Measurements from ENCODE around the gene LRRIQ3.

LRRIQ3 gene

DNA sequence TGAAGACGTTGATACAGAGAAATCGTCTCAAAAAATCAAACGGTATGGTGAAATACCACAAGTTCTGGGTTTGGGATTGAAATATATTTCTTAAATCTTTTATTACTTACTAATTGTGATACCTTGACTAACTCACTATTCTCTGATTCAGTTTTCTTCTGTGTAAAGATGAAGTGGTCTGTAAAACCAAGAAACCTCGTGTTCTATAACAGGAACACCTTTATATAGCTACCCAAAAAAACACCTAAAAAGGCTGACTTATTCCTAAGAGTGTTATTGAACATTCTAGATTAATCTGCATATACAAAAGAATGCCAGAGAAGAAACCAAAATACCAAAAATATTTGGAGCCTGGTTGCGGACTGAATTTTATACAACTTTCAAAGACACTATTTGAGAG is 721 bp downstream of the LRRIQ3 start:
- Histone ChIP-seq H2BK12ac (ENCODE audit: low read length) (no peak overlapping the region), H3K23ac (ENCODE audit: low read depth, low read length, poor library complexity) (no peak overlapping the region), H3K27ac (replicated peaks; ENCODE audit: low read length) (no peak overlapping the region), H2BK5ac (ENCODE audit: low read length) (no peak overlapping the region), H4K91ac (ENCODE audit: low read depth, low read length, poor library complexity) (no peak overlapping the region), H3K4ac (ENCODE audit: low read length) (no peak overlapping the region), H3K14ac (ENCODE audit: low read length) (no peak overlapping the region), H3K9ac (ENCODE audit: low read depth, low read length, poor library complexity) (no peak overlapping the region), H3K4me2 (ENCODE audit: insufficient read depth, low read length, poor library complexity, severe bottlenecking) (no peak overlapping the region), H2BK15ac (ENCODE audit: low read length) (no peak overlapping the region), H3K4me1 (ENCODE audit: control insufficient read depth in 2 of 2, insufficient read depth in 1 of 2, low read depth in 1 of 2, low read length in 2 of 2) (no peaks in the 10 kb centered on the region), H3K36me3 (replicated peaks in 1 of 2; ENCODE audit: control insufficient read depth in 2 of 2, insufficient read depth in 2 of 2, low read length in 2 of 2) (peaks cover 0 to 3% of the 10 kb centered on the region in 2 donors), H3K9me3 (replicated peaks in 1 of 2; ENCODE audit: control insufficient read depth in 2 of 2, insufficient read depth in 1 of 2, low read depth in 1 of 2, low read length in 2 of 2) (no peaks in the 10 kb centered on the region), H3K27me3 (ENCODE audit: control insufficient read depth in 3 of 3, insufficient read depth in 3 of 3, low read depth in 1 of 3, low read length in 3 of 3) (no peaks in the 10 kb centered on the region), H3K79me1 (ENCODE audit: low read depth, low read length) (no peaks in the 10 kb centered on the region), H3K18ac (ENCODE audit: low read length) (no peak overlapping the region), H2AK5ac (ENCODE audit: low read depth, low read length) (no peak overlapping the region), H2AFZ (ENCODE audit: low read length) (peak overlapping the region; percentile 88), H3K4me3 (ENCODE audit: low read length in 2 of 2) (no peak overlapping the region), H4K8ac (ENCODE audit: low read depth, low read length) (no peak overlapping the region), H2BK120ac (ENCODE audit: low read depth, low read length) (no peak overlapping the region)
- no CpG with 5 or more reads among the region's 5 CpGs for WGBS, 2 donors (ENCODE audit: extremely low coverage in 2 of 2, insufficient read length in 2 of 2, insufficient replicate concordance in 1 of 2)
- no peak for DNase-seq (ENCODE audit: low spot score)

GRCh38 chr1:74195339-74195738 is 2.6 kb downstream of the LRRIQ3 start:
- Histone ChIP-seq H3K23ac (ENCODE audit: low read depth, low read length, poor library complexity) (no peak overlapping the region), H3K18ac (ENCODE audit: low read length) (no peak overlapping the region), H3K4ac (ENCODE audit: low read length) (no peak overlapping the region), H3K9me3 (replicated peaks in 1 of 2; ENCODE audit: control insufficient read depth in 2 of 2, insufficient read depth in 1 of 2, low read depth in 1 of 2, low read length in 2 of 2) (no peaks in the 10 kb centered on the region), H2BK12ac (ENCODE audit: low read length) (no peak overlapping the region), H3K4me3 (ENCODE audit: low read length in 2 of 2) (no peak overlapping the region), H3K14ac (ENCODE audit: low read length) (no peak overlapping the region), H3K4me2 (ENCODE audit: insufficient read depth, low read length, poor library complexity, severe bottlenecking) (no peak overlapping the region), H2AFZ (ENCODE audit: low read length) (no peak overlapping the region), H3K27ac (replicated peaks; ENCODE audit: low read length) (no peak overlapping the region), H2AK5ac (ENCODE audit: low read depth, low read length) (no peak overlapping the region), H3K36me3 (replicated peaks in 1 of 2; ENCODE audit: control insufficient read depth in 2 of 2, insufficient read depth in 2 of 2, low read length in 2 of 2) (peaks cover 0 to 3% of the 10 kb centered on the region in 2 donors), H4K8ac (ENCODE audit: low read depth, low read length) (no peak overlapping the region), H3K79me1 (ENCODE audit: low read depth, low read length) (no peaks in the 10 kb centered on the region), H3K4me1 (ENCODE audit: control insufficient read depth in 2 of 2, insufficient read depth in 1 of 2, low read depth in 1 of 2, low read length in 2 of 2) (no peaks in the 10 kb centered on the region), H2BK15ac (ENCODE audit: low read length) (no peak overlapping the region), H3K27me3 (ENCODE audit: control insufficient read depth in 3 of 3, insufficient read depth in 3 of 3, low read depth in 1 of 3, low read length in 3 of 3) (no peaks in the 10 kb centered on the region), H4K91ac (ENCODE audit: low read depth, low read length, poor library complexity) (no peak overlapping the region), H2BK5ac (ENCODE audit: low read length) (no peak overlapping the region), H3K9ac (ENCODE audit: low read depth, low read length, poor library complexity) (no peak overlapping the region), H2BK120ac (ENCODE audit: low read depth, low read length) (no peak overlapping the region)
- no peak for DNase-seq (ENCODE audit: low spot score)

- WGBS, 2 donors (ENCODE audit: extremely low coverage in 2 of 2, insufficient read length in 2 of 2, insufficient replicate concordance in 1 of 2), result no CpG with 5 or more reads among the region's 2 CpGs
- Histone ChIP-seq H2AFZ (ENCODE audit: low read length) (no peak overlapping the region), H3K27ac (replicated peaks; ENCODE audit: low read length) (no peak overlapping the region), H3K79me1 (ENCODE audit: low read depth, low read length) (no peaks in the 10 kb centered on the region), H2BK120ac (ENCODE audit: low read depth, low read length) (no peak overlapping the region), H3K27me3 (ENCODE audit: control insufficient read depth in 3 of 3, insufficient read depth in 3 of 3, low read depth in 1 of 3, low read length in 3 of 3) (no peaks in the 10 kb centered on the region), H4K8ac (ENCODE audit: low read depth, low read length) (no peak overlapping the region), H2AK5ac (ENCODE audit: low read depth, low read length) (no peak overlapping the region), H2BK15ac (ENCODE audit: low read length) (no peak overlapping the region), H3K4ac (ENCODE audit: low read length) (no peak overlapping the region), H4K91ac (ENCODE audit: low read depth, low read length, poor library complexity) (no peak overlapping the region), H3K9me3 (replicated peaks in 1 of 2; ENCODE audit: control insufficient read depth in 2 of 2, insufficient read depth in 1 of 2, low read depth in 1 of 2, low read length in 2 of 2) (no peaks in the 10 kb centered on the region), H2BK12ac (ENCODE audit: low read length) (no peak overlapping the region), H3K9ac (ENCODE audit: low read depth, low read length, poor library complexity) (no peak overlapping the region), H3K23ac (ENCODE audit: low read depth, low read length, poor library complexity) (no peak overlapping the region), H3K4me3 (ENCODE audit: low read length in 2 of 2) (no peak overlapping the region), H2BK5ac (ENCODE audit: low read length) (no peak overlapping the region), H3K36me3 (replicated peaks in 1 of 2; ENCODE audit: control insufficient read depth in 2 of 2, insufficient read depth in 2 of 2, low read length in 2 of 2) (no peaks in the 10 kb centered on the region), H3K18ac (ENCODE audit: low read length) (no peak overlapping the region), H3K4me2 (ENCODE audit: insufficient read depth, low read length, poor library complexity, severe bottlenecking) (no peak overlapping the region), H3K4me1 (ENCODE audit: control insufficient read depth in 2 of 2, insufficient read depth in 1 of 2, low read depth in 1 of 2, low read length in 2 of 2) (no peaks in the 10 kb centered on the region), H3K14ac (ENCODE audit: low read length) (no peak overlapping the region)
- DNase-seq (ENCODE audit: low spot score), result no peak
These were observed 4.1 kb downstream of the LRRIQ3 start for GRCh38 chr1:74193908-74194307.

- Histone ChIP-seq H4K91ac (ENCODE audit: low read depth, low read length, poor library complexity) (no peak overlapping the region), H3K4ac (ENCODE audit: low read length) (no peak overlapping the region), H2AK5ac (ENCODE audit: low read depth, low read length) (no peak overlapping the region), H3K9me3 (replicated peaks in 1 of 2; ENCODE audit: control insufficient read depth in 2 of 2, insufficient read depth in 1 of 2, low read depth in 1 of 2, low read length in 2 of 2) (no peaks in the 10 kb centered on the region), H3K36me3 (replicated peaks in 1 of 2; ENCODE audit: control insufficient read depth in 2 of 2, insufficient read depth in 2 of 2, low read length in 2 of 2) (no peaks in the 10 kb centered on the region), H3K18ac (ENCODE audit: low read length) (no peak overlapping the region), H3K27ac (replicated peaks; ENCODE audit: low read length) (no peak overlapping the region), H3K4me1 (ENCODE audit: control insufficient read depth in 2 of 2, insufficient read depth in 1 of 2, low read depth in 1 of 2, low read length in 2 of 2) (no peaks in the 10 kb centered on the region), H3K14ac (ENCODE audit: low read length) (no peak overlapping the region), H3K23ac (ENCODE audit: low read depth, low read length, poor library complexity) (no peak overlapping the region), H3K4me2 (ENCODE audit: insufficient read depth, low read length, poor library complexity, severe bottlenecking) (no peak overlapping the region), H2BK12ac (ENCODE audit: low read length) (no peak overlapping the region), H4K8ac (ENCODE audit: low read depth, low read length) (no peak overlapping the region), H2AFZ (ENCODE audit: low read length) (peak overlapping the region; percentile 57), H3K27me3 (ENCODE audit: control insufficient read depth in 3 of 3, insufficient read depth in 3 of 3, low read depth in 1 of 3, low read length in 3 of 3) (no peaks in the 10 kb centered on the region), H3K9ac (ENCODE audit: low read depth, low read length, poor library complexity) (no peak overlapping the region), H3K4me3 (ENCODE audit: low read length in 2 of 2) (no peak overlapping the region), H3K79me1 (ENCODE audit: low read depth, low read length) (no peaks in the 10 kb centered on the region), H2BK5ac (ENCODE audit: low read length) (no peak overlapping the region), H2BK120ac (ENCODE audit: low read depth, low read length) (no peak overlapping the region), H2BK15ac (ENCODE audit: low read length) (no peak overlapping the region)
- DNase-seq (ENCODE audit: low spot score), result no peak
These were observed 17.5 kb downstream of the LRRIQ3 start for GRCh38 chr1:74180490-74180889.

All from neuronal stem cell (in vitro differentiated cells).